OCI-M2 (cell line): ENCODE measurements around the gene C3orf70.

ENCODE experiments used
- DNase-seq: peaks from one replicate; lab custom pipeline; 2025; ENCODE audit not compliant: unreplicated experiment; lab: John Stamatoyannopoulos, UW

The C3orf70 gene

DNA sequence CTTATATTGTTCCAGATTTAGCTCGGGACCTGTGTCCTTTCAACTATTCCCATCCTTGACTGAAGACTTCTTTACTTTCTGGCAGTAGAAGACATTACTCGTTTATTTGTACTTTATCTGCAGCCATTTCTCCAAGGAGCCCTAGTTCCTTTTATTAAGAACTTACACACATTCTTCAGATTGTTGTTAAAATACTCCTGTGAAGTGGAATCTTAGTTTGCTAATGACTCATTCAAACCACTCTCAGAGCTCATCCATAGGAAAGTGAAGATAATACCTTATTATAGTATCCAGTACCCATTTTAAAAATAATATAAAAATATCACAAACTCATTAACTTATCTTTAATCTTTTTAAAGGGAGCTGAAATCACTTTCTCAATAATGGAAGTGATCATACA is 63.5 kb downstream of the C3orf70 start:
- DNase-seq, result no peak

- DNase-seq, result no peak
Measured at GRCh38 chr3:185087419-185087818, 65.4 kb downstream of the C3orf70 start.

DNA sequence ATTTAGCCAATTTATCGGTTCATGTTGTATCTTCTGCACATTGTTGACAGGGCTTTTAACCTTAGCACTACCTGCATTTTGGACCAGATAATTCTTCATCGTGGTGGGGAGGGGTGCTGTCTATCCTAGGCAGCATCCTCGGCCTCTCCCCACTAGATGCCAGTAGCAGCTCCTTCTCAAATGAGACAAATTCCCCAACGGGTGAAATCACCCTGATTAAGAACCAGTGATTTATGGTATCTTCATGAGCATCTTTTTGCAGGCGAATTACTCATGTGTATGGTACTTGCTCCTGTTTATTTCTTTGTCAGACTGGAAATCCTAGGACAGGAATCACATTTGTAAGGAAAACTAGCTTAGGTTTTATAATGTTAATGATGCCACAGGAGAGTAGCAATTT is 68.0 kb downstream of the C3orf70 start:
- DNase-seq, result no peak

DNA sequence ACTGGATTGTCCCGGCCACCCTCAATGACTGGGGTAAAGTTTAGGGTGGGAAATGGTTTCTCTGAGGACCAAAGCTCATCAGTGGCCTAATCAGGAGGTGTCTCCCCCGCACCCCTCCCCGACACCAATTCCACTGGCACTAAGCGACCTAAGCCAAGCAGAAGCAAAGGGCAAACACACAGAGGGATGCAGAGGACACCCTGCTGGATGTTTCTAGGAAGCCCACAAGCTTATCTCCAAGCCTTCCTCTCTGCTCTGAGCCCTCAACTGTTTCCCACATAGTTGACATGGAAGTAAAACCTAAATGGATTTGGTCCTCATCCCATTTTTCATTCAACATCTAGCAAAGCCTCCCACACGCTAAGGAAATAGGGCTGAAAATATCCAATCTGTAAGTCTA is 68.5 kb downstream of the C3orf70 start:
- no peak for DNase-seq

DNA sequence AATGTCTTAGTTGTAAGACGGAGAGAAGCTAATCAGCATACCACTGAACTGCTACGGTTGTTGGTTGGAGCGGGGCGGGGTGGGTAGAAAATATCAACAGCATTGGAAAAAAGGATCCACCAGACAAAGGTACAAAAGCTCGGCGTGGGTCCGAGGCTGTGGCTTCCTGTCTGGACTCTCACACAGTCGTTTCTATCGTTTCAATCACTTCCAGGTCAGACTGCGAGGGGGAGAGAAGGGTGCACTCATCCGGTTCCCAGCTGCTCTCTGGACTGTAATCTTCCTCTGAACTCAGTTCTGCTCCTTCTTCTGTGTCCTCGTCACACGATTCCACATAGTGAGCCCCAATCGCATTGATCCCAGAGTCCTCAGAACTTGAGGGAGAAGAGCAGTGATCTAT is 70.0 kb downstream of the C3orf70 start:
- no peak for DNase-seq

DNA sequence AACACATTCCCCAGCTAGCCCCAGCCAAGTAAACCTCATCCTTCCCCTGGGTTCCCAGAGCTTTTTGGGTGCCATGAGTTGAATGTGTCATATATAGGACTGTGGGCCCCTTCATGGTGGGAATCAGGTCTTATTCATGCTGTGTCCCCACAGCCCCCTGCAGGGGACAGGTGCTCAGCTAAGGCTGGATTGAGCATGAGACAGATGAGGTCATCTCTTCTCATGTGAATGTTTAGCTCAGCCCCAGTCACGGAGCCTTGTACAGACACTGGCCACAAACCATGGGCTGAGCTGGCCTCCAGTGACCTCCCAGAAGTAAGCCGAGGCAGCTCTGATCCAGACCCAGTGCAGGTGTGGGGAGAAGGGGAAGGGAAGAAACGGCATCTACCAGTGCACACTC is 70.7 kb downstream of the C3orf70 start:
- no peak for DNase-seq

DNA sequence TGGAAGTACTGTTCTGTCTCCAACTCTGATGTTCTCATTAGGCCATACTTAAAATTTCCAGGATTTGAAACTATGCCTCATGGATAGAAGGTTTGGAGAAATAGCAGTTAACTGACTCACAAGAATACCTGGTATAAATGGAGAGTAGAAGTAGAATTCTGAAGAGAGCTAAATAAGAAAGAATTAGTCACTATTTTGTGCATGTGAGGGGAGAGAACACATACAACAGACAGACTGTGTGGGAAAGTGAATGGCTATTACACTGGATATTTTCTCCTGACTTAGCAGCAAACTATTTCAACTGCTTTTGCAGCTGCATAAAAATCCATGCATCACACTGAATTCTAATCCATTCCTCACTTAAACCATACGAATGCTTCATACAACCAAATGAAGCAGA is 71.3 kb downstream of the C3orf70 start:
- no peak for DNase-seq

DNA sequence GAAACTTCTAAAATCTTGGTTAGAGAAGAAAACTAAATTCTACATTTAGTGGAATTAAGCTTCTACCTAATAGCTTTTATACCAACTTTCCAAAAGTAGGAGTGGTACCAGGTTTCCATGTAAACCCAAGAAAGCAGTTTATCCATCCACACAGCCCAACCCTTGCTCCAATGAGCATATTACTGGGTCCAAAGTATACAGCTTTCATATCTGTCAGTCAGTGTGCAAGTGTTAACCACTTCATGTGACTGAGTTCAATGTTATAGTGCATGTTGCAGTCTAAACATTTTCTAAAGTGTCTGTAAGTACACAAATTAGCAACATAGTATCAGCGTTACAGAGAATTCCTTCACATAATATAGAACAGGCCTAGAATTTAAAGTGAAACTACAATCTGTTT is 73.2 kb downstream of the C3orf70 start:
- DNase-seq, result no peak

- DNase-seq, result no peak
Measured at GRCh38 chr3:185076219-185076618, 76.6 kb downstream of the C3orf70 start.

DNA sequence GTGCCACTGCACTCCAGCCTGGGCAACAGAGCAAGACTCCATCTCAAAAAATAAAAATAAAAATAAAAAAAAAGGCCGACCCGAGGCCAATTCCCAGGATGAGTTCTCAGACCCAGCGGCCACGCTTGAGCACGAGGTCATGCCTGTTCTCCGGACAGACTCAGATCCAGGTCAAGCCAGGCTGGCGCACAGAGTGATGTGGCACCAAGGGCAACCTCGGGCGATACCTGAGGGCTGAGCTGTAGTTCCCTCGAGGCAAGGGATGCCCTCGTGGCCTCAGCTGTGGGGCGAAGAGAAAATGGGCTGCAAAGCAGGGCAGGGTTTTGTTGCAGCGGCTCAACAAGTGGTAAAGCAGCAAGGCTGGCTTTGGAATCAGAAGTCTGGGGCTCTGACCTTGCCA is 77.3 kb downstream of the C3orf70 start:
- no peak for DNase-seq

GRCh38 chr3:185071287-185071800 is 81.5 kb downstream of the C3orf70 start:
- DNase-seq, result no peak

GRCh38 chr3:185070491-185071286 is 82.2 kb downstream of the C3orf70 start:
- no peak for DNase-seq

- no peak for DNase-seq
Measured at GRCh38 chr3:185069037-185070030, 83.5 kb downstream of the C3orf70 start.

DNA sequence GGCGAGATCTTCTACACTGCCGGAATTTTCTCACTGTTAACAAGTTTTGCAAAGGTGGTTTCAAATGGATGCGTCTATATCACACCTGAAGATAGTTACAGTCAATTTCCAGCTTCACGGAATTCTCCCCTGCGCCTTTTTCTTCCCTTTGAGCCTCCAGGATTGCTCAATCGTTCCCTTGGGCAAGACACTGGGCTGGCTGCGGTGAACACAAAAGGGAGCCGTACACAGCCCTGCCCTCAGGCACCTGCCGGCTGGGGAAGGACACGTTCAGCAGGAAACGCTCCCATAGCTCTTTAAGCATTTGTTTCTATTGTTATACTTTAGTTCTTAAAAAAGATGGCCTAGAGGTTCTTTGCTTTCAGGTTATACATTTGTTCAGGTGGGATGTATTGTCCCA is 85.7 kb downstream of the C3orf70 start:
- DNase-seq, result no peak

DNA sequence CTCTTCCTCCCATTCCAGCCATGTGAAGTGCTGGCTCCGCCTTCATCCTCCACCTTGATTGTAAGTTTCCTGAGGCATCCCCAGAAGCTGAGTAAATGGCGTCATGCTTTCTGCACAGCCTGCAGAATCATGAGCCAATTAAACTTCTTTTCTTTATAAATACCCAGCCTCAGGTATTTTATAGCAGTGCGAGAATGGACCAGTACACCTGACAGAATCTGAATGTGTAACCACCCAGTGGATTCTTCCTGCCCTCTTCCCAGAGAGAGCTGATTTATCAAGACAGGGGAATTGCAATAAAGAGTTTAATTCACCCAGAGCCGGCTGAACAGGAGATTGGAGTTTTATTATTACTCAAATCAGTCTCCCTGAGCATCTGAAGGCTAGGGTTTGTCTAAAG is 86.6 kb downstream of the C3orf70 start:
- no peak for DNase-seq

DNA sequence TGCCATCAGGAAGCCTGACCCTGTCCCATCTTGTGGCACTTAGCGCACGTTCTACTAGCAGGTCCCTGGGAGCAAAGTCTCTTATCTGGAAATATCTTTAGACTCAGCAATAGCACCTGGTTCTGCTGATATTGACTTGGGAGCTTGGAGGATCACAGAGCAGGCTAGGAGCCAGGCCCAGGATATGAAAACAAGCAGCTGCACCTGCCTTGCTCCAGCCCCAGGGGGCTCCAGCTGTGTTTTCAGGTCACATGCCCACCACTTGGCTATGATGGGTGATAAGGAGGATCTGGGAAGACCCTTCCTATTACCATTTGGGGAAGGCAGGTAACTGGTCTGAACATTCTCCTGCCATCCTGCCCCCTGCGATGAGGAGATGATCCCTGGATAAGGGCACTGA is 87.8 kb downstream of the C3orf70 start:
- no peak for DNase-seq

DNA sequence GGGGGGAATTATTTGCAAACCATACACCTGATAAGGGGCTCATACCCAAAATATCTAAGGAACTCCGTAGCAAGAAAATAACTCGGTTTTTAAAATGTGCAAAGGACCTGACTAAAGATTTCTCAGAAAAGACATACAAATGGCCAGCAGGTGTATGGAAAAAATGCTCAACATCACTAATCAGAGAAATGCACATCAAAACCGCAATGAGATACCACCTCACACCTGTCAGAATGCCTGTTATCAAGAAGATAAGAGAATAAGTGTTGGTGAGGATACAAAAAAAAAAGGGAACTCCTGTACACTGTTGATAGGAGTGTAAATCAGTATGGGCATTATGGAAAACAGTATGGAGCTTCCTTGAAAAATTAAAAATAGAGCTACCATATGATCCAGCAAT is 89.4 kb downstream of the C3orf70 start:
- DNase-seq, result no peak

DNA sequence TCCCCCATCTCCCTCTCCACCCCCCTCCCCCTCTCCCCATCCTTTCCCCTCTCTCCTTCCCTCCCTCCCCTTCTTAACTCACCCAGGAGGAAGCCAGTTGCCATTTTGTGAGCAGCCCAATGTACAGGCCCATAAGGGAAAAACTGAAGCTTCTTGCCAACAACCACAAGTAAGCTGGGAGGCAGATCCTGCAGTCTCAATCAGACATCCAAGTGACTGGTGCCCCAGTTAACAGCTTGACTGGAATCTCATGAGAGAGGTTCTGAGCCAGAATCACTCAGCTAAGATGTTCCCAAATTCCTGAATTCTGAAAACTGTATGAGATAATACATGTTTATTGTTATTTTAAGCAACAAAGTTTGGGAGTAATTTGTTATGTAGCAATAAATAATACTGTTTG is 90.7 kb downstream of the C3orf70 start:
- no peak for DNase-seq

DNA sequence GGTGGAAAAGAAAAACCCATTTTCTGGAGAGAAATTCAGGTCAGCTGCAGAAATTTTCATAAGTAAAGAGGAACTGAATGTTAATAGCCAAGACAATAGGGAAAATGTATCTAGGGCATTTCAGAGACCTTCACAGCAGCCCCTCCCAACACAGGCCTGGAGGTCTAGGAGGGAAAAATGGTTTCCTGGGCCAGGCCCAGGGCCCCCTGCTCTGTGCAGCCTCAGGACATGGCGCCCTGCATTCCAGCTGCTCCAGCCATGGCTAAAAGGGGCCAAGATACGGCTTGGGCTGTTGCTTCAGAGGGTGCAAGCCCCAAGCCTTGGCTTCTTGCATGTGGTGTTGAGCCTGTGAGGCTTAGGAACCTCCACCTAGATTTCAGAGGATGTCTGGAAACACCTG is 92.2 kb downstream of the C3orf70 start:
- DNase-seq, result no peak

- no peak for DNase-seq
Measured at GRCh38 chr3:185059766-185060165, 93.1 kb downstream of the C3orf70 start.

GRCh38 chr3:185058796-185059195 is 94.1 kb downstream of the C3orf70 start:
- no peak for DNase-seq

DNA sequence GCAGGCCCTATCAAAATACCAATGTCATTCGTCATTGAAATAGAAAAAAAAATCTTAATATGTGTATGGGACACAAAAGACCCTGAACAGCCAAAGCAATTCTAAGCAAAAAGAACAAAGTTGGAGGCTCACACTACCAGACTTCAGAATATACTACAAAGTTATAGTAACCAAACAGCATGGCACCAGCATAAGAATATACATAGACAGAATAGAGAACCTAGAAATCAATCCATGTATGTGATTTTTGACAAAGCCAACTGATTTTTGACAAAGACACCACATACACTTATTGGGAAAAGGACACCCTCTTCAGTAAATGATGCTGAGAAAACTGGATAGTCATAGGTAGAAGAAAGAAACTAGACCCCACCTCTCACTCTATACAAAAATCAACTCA is 95.0 kb downstream of the C3orf70 start:
- no peak for DNase-seq
